H1 (cell line): Measurements from ENCODE around the gene POLA1. TPM values are rescaled to one million over a fixed set of nuclear protein-coding genes. Genes with fewer than 3 reads are reported as not detected.

Experiments used
- CHD7 ChIP-seq: fragments of 300-600 bp; sonication (generic); IDR thresholded peaks from 2 replicates; pipeline ENCODE4 v1.7.1; 2012; ENCODE audit warnings: low read length, moderate library complexity, mild to moderate bottlenecking, inconsistent platforms; ENCODE audit not compliant: insufficient replicate concordance
- polyA plus RNA-seq, 7 experiments: library from polyadenylated mRNA; depleted of rRNA in 3 of 7; stranded (reverse) in 5 of 7; unstranded in 2 of 7; fragments of >200 nt in 5 of 7; fragments of 200-250 nt in 2 of 7; gene quantifications; 1 replicate in 5 of 7; 2 replicates in 1 of 7; 4 replicates in 1 of 7; pipeline versions ENCODE4 v1.2.1 to v1.2.3, GENCODE V29; 2011 to 2013; ENCODE audit warnings: missing spikeins in 2 of 7, mixed read lengths in 2 of 7
- total RNA-seq: library from RNA; stranded (reverse); fragmentation: NEBNext Ultra II Directional; extraction: Animal tissue kit (Norgen Biotek cat#: 25700); gene quantifications from 2 replicates; pipeline ENCODE4 v1.2.1, GENCODE V29; 2021

The POLA1 gene
- total and polyA plus RNA-seq, 2 of the 8 experiments (the other 6 are each of a cell fraction or from before 2014, with no cell fraction given): 5.6 to 34.9 TPM

GRCh38 chrX:24999511-24999910, 305.8 kb downstream of the POLA1 start (continued):
- peak; percentile 31 for TF ChIP-seq CHD7
